ENCODE measurements around the gene KLHL21.

- no peak for TF ChIP-seq POLR2A (IDR thresholded peaks at IDR 0.05; ENCODE audit: low read depth, low read length)
- TF ChIP-seq POLR2AphosphoS5 (IDR thresholded peaks at IDR 0.05; ENCODE audit: low read depth, low read length): no peak
Observed at GRCh38 chr1:6632588-6633514, 30.2 kb upstream of the KLHL21 start.
